HG02885 (cell line): ENCODE results near the gene ANKHD1.

ENCODE experiments used
- ATAC-seq: cut with Tn5 transposase; IDR thresholded peaks from one replicate; pipeline ENCODE4 v1.9.1; 2021; ENCODE audit warnings: mild to moderate bottlenecking; ENCODE audit not compliant: unreplicated experiment, poor library complexity

The ANKHD1 gene

GRCh38 chr5:140367256-140368013, 34.2 kb upstream of the ANKHD1 start:
- ATAC-seq: no peak

- no peak for ATAC-seq
Observed at GRCh38 chr5:140371356-140372151, 30.1 kb upstream of the ANKHD1 start.

GRCh38 chr5:140372971-140373487, 28.6 kb upstream of the ANKHD1 start:
- peak; percentile 70 for ATAC-seq

- ATAC-seq: no peak
Observed at GRCh38 chr5:140381351-140381750, 20.3 kb upstream of the ANKHD1 start.

- ATAC-seq: no peak
Observed at GRCh38 chr5:140381972-140382371, 19.7 kb upstream of the ANKHD1 start.

GRCh38 chr5:140382866-140383265, 18.8 kb upstream of the ANKHD1 start:
- no peak for ATAC-seq

- no peak for ATAC-seq
Observed at GRCh38 chr5:140383300-140383699, 18.3 kb upstream of the ANKHD1 start.

- no peak for ATAC-seq
Observed at GRCh38 chr5:140388052-140388451, 13.6 kb upstream of the ANKHD1 start.

- ATAC-seq: no peak
Observed at GRCh38 chr5:140391312-140391711, 10.3 kb upstream of the ANKHD1 start.

- no peak for ATAC-seq
Observed at GRCh38 chr5:140391732-140392131, 9.9 kb upstream of the ANKHD1 start.

- ATAC-seq: no peak
Observed at GRCh38 chr5:140393738-140394137, 7.9 kb upstream of the ANKHD1 start.

- ATAC-seq: no peak
Observed at GRCh38 chr5:140398379-140398811, 3.2 kb upstream of the ANKHD1 start.

- peak; percentile 1 for ATAC-seq
Observed at GRCh38 chr5:140399979-140400729, 1.5 kb upstream of the ANKHD1 start.

- ATAC-seq: peak; percentile 70
Observed at GRCh38 chr5:140400730-140401361, 787 bp upstream of the ANKHD1 start.

GRCh38 chr5:140402258-140403074, 833 bp downstream of the ANKHD1 start:
- no peak for ATAC-seq

GRCh38 chr5:140403613-140404012, 2.0 kb downstream of the ANKHD1 start:
- no peak for ATAC-seq

- ATAC-seq: no peak
Observed at GRCh38 chr5:140408750-140409241, 7.2 kb downstream of the ANKHD1 start.

- no peak for ATAC-seq
Observed at GRCh38 chr5:140413230-140413629, 11.6 kb downstream of the ANKHD1 start.

- ATAC-seq: no peak
Observed at GRCh38 chr5:140417235-140417634, 15.6 kb downstream of the ANKHD1 start.
